LHCN-M2 (cell line): ENCODE results near the gene FETUB. TPM values are rescaled to one million over a fixed set of nuclear protein-coding genes. Genes with fewer than 3 reads are reported as not detected.
"Not testable (repeated sequence)": the region's sequence is repeated elsewhere in the genome, so short reads cannot be mapped to it uniquely, and the experiment has no call there.

Experiments used
- DNase-seq: peaks from one replicate; pipeline ENCODE4 v3.0.0-alpha.2; 2012; ENCODE audit warnings: low read depth
- total RNA-seq: library from RNA; depleted of rRNA; stranded (reverse); fragments of >200 nt; gene quantifications from 2 replicates; pipeline ENCODE4 v1.2.3, GENCODE V29; 2014; rRNA removed

The FETUB gene
- total RNA-seq, 1 experiment from 2014 or later, result 0.06 TPM

DNA sequence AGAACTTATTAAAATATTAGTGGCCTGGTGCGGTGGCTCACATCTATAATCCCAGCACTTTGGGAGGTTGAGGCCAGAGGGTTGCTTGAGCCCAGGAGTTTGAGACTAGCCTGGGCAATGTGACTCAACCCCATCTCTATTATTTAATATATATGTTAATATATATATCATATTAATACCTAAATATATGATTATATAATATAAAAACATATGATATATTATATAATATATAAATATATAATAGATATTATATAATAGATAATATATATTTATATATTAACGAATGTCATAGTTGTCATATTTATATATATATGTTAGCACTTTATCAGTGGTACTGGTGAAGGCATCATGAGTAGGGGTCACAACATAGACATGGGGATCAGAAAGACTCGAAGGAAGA is 30.9 kb downstream of the FETUB start:
- DNase-seq, result no peak

DNA sequence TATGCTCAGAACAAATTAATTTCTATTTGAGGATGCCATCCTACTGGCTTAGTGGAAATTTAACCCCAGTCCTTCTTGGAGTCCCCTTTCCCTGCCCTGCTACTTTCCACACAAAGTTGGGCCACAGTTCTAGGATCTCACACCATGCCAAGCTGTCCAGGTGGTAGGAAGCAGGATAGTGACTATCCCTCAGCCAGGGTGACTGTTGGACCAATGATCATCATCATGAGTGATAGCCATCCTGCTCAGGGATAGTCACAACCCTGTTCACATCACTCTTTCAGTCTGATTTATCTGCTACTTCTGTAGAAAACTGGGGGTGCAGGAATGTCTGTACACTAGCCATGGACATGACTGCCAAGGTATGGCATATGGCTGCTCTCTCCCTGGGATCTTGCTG is 38.4 kb downstream of the FETUB start:
- DNase-seq, result no peak

DNA sequence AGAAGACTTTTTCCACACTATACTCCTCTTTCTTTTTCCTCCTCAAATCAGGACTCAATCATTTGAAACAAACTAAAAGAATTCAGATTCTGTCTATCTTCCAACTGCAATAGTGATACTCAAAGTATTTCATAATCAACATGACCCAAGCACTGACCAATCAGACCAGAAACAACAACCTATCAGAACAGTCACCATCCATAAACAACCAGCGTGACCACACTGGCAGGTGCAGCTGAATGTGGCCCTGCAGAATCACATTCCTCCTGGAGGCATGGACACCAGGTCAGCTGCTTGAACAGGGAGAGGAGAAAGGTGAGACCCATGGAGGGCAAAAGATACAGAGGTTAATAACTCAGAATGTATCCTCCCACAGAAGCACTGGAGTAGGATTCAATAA is 39.0 kb downstream of the FETUB start:
- no peak for DNase-seq

DNA sequence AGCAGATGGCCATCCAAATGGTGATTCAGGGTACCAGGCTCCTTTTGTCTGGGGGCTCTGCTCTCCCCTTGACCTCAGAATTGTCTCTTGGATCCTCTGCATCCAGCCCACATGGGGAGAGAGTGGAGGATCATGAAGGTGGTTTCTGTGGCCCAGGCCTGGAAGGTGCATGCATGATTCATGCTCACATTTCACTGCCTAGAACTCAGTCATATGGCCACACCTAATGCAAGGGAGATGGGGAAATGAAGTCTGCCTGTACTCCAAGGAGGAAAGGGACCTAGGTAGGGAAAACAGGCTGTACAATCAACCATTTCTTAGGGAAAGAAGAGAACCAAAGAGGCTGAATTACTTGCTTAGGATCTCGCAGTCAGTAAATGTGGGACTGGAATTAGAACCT is 40.7 kb downstream of the FETUB start:
- DNase-seq, result no peak

DNA sequence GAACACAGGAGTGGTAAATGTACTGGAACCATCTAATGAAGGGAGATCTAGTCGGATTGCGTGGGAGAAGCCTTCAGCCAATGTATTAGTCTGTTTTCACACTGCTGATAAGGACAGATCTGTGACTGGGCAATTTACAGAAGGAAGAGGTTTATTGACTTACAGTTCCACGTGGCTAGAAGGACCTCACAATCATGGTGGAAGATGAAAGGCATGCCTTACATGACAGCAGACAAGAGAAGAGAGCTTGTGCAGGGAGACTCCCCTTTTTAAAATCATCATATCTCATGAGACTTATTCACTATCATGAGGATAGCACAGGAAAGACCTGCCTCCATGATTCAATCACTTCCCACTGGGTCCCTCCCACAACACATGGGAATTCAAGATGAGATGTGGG is 42.6 kb downstream of the FETUB start:
- no peak for DNase-seq

DNA sequence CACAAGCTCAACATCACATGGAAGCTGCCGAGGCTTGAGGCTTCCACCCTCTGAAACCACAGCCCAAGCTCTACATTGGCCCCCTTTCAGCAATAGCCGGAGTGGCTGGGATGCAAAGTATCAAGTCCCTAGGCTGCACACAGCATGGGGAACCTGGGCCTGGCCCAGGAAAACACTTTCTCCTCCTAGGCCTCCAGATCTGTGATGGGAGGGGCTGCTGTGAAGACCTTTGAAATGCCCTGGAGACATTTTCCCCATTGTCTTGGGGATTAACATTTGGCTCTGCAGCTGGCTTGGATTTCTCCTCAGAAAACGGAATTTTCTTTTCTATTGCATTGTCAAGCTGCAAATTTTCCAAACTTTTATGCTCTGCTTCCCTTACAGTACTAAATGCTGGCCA is 43.8 kb downstream of the FETUB start:
- DNase-seq, result no peak

DNA sequence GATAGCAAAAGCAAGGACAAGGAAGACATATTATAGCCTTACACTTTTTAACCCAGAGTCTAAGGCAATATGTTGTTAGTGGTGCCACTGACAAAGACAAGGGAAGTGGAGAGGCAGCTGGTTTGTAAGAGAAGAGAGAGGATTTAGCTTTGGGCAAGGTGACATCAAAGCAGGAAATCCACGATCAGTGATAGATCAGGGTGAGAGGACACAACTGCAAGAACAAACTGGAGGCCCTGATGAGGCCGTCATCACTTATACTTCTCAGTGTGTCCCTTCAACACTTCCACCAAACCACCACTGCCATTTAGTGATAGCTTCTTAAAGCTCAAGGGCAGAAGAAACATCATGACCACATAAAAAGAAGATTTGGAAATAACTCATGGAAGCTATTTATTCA is 46.3 kb downstream of the FETUB start:
- not testable (repeated sequence) for DNase-seq

DNA sequence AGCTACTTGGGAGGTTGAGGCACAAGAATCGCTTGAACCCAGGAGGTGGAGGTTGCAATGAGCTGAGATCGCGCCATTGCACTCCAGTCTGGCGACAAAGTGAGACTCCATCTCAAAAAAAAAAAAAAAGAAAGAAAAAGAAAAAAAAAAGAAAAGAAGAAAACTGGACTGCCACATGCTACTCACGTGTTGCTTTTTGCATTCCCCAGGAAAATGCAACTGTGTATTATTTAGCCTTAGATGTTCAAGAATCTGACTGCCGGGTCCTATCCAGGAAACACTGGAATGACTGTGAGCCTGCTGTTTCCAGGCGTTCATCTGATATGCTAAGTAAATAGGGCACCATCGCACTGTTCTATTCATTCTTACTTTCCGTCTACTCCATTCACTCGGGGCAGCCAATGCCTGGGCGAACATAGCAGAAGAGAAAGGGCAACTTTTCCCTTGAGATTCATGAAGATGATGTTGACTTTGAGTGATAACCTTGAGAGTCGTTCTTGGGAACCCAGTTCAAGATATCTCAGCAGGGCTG is 47.0 kb downstream of the FETUB start:
- no peak for DNase-seq

DNA sequence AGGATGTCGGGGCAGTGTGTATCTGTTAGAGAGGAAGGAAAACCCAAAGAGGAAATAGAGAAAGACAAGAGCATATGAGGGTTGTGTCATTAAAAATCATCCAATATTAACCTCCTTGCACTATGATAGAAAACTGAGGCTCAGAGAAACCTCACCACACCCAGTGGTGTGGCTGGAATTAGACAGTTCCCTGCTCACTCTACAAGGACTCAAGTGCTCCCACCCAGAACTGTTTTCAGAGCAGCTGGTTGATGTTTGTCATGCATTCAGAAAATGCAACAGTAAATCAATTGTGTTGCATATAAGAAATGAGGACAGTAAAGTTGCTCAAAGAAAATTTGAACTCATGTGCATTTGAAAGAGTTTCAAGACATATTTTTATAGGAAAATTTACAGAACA is 50.1 kb downstream of the FETUB start:
- DNase-seq, result not testable (repeated sequence)

DNA sequence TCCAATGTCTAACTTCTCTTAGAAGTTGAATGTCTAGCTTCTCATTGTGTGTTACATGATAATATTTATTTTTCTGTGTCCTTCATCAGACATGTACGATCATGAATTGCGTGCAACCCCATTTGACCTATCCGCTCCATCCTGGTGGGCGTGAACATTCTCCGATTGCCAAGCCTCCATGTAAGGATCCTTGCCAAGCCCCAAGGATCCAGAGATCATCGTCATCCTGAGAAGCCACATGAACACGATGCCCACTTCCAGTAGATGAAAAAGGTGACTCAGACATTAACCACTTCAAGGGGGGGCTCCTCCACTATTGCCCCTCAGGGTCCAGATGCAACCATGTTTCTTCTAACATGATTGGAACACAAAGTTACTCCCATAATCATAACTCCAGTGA is 51.5 kb downstream of the FETUB start:
- no peak for DNase-seq

DNA sequence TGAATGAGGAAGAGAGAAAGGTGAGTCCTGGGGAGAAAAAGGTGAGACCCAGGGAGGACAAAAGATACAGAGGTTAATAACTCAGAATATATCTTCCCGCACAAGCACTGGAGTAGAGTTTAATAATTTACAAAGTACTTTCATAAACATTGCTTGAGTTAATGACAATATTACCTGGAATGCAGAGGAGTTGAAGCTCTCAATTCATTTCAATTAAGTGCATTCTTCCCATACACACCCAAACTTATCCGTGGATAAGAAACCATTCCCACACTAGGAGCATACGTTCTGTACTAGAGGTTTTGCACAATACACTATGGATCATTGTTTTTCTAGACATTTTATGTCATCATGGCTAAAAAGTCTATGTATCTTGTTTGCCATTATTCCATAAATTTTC is 53.6 kb downstream of the FETUB start:
- no peak for DNase-seq

DNA sequence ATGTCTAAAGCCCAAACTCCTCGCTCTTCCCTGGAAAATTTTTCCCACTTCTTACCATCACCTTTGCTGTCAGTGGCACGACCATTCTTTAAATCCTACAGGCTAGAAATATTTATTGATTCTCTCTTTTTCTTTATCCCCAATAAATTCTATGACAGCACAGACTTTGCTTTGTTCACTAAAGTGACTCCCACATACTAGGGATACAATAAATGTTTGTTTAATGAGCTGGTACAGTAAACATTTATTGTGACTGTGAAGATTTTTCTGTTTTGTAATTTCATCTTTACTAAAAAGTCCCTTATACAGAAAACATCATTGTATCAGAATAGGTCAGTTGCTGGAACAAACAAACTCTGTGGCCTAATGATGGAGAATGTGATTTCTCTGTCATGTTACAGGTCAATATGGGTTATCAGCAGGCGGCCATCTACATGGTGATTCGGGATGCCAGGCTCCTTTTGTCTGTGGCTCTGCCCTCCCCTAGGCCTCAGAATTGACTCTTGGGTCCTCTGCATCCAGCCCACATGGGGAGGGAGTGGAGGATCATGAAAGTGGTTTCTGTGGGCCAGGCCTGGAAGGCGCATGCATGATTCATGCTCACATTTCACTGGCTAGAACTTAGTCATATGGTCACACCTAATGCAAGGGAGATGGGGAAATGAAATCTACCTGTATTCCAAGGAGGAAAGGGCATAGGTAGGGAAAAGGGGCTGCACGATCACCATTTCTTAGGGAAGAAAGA is 54.3 kb downstream of the FETUB start:
- no peak for DNase-seq

DNA sequence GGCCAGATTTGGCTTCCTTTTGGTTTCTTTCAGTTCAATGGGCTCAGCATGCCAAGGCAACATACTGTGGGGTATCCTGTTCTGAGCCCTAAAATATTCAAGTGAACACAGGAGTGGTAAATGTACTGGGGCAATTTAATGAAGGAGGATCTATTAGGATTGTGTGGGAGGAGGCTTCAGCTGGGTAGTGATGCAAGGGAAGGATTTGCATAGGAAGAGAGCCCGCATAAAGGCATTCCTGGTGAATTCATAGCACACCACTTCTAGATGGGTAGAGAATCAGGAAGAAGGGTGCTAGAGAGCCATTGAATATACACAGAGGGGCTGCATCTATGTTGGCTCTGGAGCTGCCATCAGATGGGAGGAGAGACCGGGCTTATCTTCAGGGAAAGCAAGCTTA is 56.3 kb downstream of the FETUB start:
- DNase-seq, result no peak

DNA sequence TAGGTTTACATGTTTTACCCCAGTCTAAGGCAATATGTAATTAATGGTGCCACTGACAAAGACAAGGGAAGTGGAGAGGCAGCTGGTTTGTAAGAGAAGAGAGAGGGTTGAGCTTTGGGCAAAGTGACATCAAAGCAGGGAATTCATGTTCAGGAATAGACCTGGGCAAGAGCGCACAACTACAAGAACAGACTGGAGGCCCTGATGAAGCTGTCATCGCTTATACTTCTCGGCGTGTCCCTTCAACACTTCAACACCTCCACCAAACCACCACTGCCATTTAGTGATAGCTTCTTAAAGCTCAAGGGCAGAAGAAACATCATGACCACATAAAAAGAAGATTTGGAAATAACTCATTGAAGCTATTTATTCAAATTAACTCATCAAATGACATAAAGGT is 57.3 kb downstream of the FETUB start:
- DNase-seq, result no peak

DNA sequence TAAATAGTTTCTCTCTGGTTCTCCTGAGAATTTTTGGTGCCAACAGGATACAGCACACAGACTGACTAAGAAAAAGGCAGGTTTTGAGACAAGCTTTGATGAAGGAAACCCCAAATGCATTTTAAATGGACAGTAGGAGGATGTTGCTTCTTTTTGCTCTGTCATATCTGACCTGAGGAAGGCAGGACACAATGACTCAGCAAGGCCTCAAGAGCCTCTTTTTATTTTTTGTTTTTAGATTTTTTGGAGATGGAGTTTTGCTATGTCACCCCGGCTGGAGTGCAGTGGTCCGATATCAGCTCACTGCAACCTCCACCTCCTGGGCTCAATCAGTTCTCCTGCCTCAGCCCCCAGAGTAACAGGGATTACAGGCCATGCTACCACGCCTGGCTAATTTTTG is 60.1 kb downstream of the FETUB start:
- no peak for DNase-seq

DNA sequence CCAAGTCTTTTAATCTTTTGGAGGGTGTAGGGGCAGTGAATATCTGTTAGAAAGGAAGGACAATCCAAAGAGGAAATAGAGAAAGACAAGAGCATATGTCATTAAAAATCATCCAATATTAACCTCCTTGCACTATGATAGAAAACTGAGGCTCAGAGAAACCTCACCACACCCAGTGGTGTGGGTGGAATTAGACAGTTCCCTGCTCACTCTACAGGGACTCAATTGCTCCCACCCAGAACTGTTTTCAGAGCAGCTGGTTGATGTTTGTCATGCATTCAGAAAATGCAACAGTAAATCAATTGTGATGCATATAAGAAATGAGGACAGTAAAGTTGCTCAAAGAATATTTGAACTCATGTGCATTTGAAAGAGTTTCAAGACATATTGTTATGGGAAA is 62.3 kb downstream of the FETUB start:
- DNase-seq, result not testable (repeated sequence)

Other genes starting within 250 kb of the FETUB start
- 1.4 and 1.7 TPM in 2 replicates for gene CRYGS, start 96.0 kb upstream of the FETUB start, total RNA-seq
- gene TBCCD1, start 73.1 kb upstream of the FETUB start, total RNA-seq, result 12.6 and 13.2 TPM in 2 replicates
- 83.8 and 85.5 TPM in 2 replicates for gene DNAJB11, start 69.7 kb upstream of the FETUB start, total RNA-seq
- gene AHSG, start 27.3 kb upstream of the FETUB start, total RNA-seq, result not detected in 2 replicates
- 0.06 TPM in 1 of 2 replicates, not detected in the other for gene HRG, start 25.6 kb downstream of the FETUB start, total RNA-seq
- gene KNG1, start 77.0 kb downstream of the FETUB start, total RNA-seq, result not detected in 2 replicates
- 493 and 693 TPM in 2 replicates for gene EIF4A2, start 143.2 kb downstream of the FETUB start, total RNA-seq
- gene RFC4, start 166.1 kb downstream of the FETUB start, total RNA-seq, result 59.6 and 78.2 TPM in 2 replicates
- gene ADIPOQ, start 202.3 kb downstream of the FETUB start, total RNA-seq, result not detected in 2 replicates